PFSK-1 (cell line): ENCODE results near the gene GSN.

Source experiments
- TAF1 ChIP-seq: IDR thresholded peaks from 2 replicates; pipeline ENCODE4 v1.6.1; 2012; ENCODE audit warnings: low read length, control low read depth, borderline replicate concordance; ENCODE audit not compliant: insufficient read depth
- TF ChIP-seq, protein P1 (sequence below), 2 experiments: IDR thresholded peaks; 2 replicates each; pipeline versions ENCODE4 v1.6.1 to v1.8.0; 2011 to 2012; ENCODE audit warnings: low read depth in 2 of 2, low read length in 2 of 2, control low read depth in 1 of 2, inconsistent platforms in 1 of 2, mild to moderate bottlenecking in 1 of 2, moderate library complexity in 1 of 2; ENCODE audit not compliant: insufficient read depth in 1 of 2

DNA sequence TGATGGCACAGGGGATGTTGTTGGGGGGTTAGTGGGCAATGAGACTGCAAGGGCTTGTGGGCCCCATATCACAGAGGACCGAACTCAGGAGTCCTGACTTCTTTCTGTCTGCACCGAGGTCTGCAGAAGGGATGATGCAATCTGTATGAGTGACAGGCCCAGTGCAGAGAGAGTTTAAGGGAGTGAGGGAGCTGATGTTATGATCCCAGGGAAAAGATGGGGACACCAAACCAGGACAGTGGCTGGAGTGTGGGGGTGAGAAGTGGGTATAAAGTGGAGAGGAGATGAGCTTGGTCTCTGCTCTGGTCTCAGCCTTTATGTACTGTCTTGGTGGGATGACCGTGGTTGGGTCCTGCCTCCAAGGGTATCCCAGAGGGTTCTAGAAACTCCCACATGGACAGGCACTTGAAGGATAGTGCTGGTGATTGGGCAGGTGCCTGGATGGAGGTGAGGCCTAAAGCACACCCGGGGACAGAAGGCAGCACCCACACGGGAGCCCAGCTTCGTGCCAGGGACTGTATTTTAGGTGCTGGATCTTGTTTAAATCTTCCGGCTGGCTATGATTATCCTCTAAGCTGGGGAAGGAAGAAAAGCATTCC is 21.9 kb downstream of the GSN start:
- no peak for TF ChIP-seq TAF1
- TF ChIP-seq, protein P1, sequence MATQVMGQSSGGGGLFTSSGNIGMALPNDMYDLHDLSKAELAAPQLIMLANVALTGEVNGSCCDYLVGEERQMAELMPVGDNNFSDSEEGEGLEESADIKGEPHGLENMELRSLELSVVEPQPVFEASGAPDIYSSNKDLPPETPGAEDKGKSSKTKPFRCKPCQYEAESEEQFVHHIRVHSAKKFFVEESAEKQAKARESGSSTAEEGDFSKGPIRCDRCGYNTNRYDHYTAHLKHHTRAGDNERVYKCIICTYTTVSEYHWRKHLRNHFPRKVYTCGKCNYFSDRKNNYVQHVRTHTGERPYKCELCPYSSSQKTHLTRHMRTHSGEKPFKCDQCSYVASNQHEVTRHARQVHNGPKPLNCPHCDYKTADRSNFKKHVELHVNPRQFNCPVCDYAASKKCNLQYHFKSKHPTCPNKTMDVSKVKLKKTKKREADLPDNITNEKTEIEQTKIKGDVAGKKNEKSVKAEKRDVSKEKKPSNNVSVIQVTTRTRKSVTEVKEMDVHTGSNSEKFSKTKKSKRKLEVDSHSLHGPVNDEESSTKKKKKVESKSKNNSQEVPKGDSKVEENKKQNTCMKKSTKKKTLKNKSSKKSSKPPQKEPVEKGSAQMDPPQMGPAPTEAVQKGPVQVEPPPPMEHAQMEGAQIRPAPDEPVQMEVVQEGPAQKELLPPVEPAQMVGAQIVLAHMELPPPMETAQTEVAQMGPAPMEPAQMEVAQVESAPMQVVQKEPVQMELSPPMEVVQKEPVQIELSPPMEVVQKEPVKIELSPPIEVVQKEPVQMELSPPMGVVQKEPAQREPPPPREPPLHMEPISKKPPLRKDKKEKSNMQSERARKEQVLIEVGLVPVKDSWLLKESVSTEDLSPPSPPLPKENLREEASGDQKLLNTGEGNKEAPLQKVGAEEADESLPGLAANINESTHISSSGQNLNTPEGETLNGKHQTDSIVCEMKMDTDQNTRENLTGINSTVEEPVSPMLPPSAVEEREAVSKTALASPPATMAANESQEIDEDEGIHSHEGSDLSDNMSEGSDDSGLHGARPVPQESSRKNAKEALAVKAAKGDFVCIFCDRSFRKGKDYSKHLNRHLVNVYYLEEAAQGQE (IDR thresholded peaks at IDR 0.05; ENCODE audit: insufficient read depth in 1 of 2, low read depth in 2 of 2, low read length in 2 of 2): no peak
